PC-3 (cell line): ENCODE measurements around the gene SCN5A. TPM values are rescaled to one million over a fixed set of nuclear protein-coding genes. Genes with fewer than 3 reads are reported as not detected.

Experiments used
- ATAC-seq: fragments of 200-7000 bp; cut with Tn5 transposase; 2 replicates; pipeline ENCODE4 v1.9.1; 2020; ENCODE audit warnings: mild to moderate bottlenecking, moderate library complexity
- BruUV-seq: library from RNA; stranded (reverse); fragments of 400-500 nt; replicated peaks from 2 replicates; lab custom pipeline; 2021; lab: Mats Ljungman, UMichigan
- CTCF ChIA-PET: fragments of 300-600 bp; sonication (Branson Sonifier 250); formaldehyde crosslinking; loops from one replicate; lab custom pipeline; 2022; ENCODE audit warnings: antibody characterized with exemption; lab: Charles Lee
- POLR2A ChIA-PET: fragments of 300-600 bp; sonication (Branson Sonifier 250); formaldehyde crosslinking; loops from one replicate; lab custom pipeline; 2022; ENCODE audit warnings: antibody characterized with exemption; ENCODE audit not compliant: unreplicated experiment; lab: Charles Lee
- DNase-seq: peaks from one replicate; pipeline ENCODE4 v3.0.0-alpha.2; 2015
- H2AFZ ChIP-seq: fragments of 300-600 bp; sonication (generic); 2 replicates; pipeline ENCODE4 v1.6.0; 2016; ENCODE audit warnings: antibody characterized with exemption, low read length
- H3F3A ChIP-seq: fragments of 300-600 bp; sonication (generic); one replicate; pipeline ENCODE4 v1.6.0; 2017; ENCODE audit warnings: antibody characterized with exemption, low read length, control low read depth, mild to moderate bottlenecking; ENCODE audit not compliant: unreplicated experiment
- H3K27ac ChIP-seq: fragments of 300-600 bp; sonication (generic); 2 replicates; pipeline ENCODE4 v1.5.1; 2016; ENCODE audit warnings: mild to moderate bottlenecking, low read length
- H3K27me3 ChIP-seq: fragments of 300-600 bp; sonication (generic); 2 replicates; pipeline ENCODE4 v1.6.1; 2016; ENCODE audit warnings: low read length, mixed read lengths
- H3K36me3 ChIP-seq: fragments of 300-600 bp; sonication (generic); 2 replicates; pipeline ENCODE4 v1.6.1; 2016; ENCODE audit warnings: low read depth, mixed run types, low read length, mixed read lengths
- H3K4me1 ChIP-seq: fragments of 300-600 bp; sonication (generic); 2 replicates; pipeline ENCODE4 v1.5.1; 2016; ENCODE audit warnings: low read length; ENCODE audit not compliant: insufficient read depth
- H3K4me2 ChIP-seq: fragments of 300-600 bp; sonication (generic); 2 replicates; pipeline ENCODE4 v1.6.0; 2016; ENCODE audit warnings: low read length
- H3K4me3 ChIP-seq: fragments of 300-600 bp; sonication (generic); 2 replicates; pipeline ENCODE4 v1.5.1; 2016; ENCODE audit warnings: mild to moderate bottlenecking, low read length, mixed read lengths
- H3K79me2 ChIP-seq: fragments of 300-600 bp; sonication (generic); 2 replicates; pipeline ENCODE4 v1.6.1; 2017; ENCODE audit warnings: low read length, mixed read lengths
- H3K9ac ChIP-seq: fragments of 300-600 bp; sonication (generic); 2 replicates; pipeline ENCODE4 v1.6.0; 2016; ENCODE audit warnings: mild to moderate bottlenecking, low read length
- H3K9me2 ChIP-seq: fragments of 300-600 bp; sonication (generic); replicated peaks from 2 replicates; pipeline ENCODE4 v1.6.1; 2016; ENCODE audit warnings: mixed run types, low read length, mixed read lengths
- H3K9me3 ChIP-seq: fragments of 300-600 bp; sonication (generic); 2 replicates; pipeline ENCODE4 v1.6.1; 2016; ENCODE audit warnings: low read length, mixed read lengths
- H4K20me1 ChIP-seq: fragments of 300-600 bp; sonication (generic); 2 replicates; pipeline ENCODE4 v1.6.1; 2016; ENCODE audit warnings: low read length, mixed read lengths
- EZH2 ChIP-seq: fragments of 300-600 bp; sonication (generic); IDR thresholded peaks from one replicate; pipeline ENCODE4 v1.6.1; 2017; ENCODE audit warnings: antibody characterized with exemption, mild to moderate bottlenecking, low read length; ENCODE audit not compliant: unreplicated experiment
- EZH2phosphoT487 ChIP-seq: fragments of 300-600 bp; sonication (generic); IDR thresholded peaks from 2 replicates; pipeline ENCODE4 v1.6.1; 2018; ENCODE audit warnings: mild to moderate bottlenecking, antibody characterized with exemption, low read length, borderline replicate concordance
- intact Hi-C: fragments of 100-400 bp; cut with micrococcal nuclease; formaldehyde crosslinking; loops from 2 replicates; pipeline ENCODE4 v1.9.0; 2023
- total RNA-seq: library from RNA; depleted of rRNA; stranded (reverse); fragments of >200 nt; gene quantifications from 2 replicates; pipeline ENCODE4 v1.2.3, GENCODE V29; 2014
- TF ChIP-seq, protein P1 (sequence below): fragments of 300-600 bp; sonication (generic); conservative IDR thresholded peaks from 2 replicates; pipeline ENCODE4 v1.5.1; 2017; ENCODE audit warnings: antibody characterized with exemption, low read depth, mild to moderate bottlenecking, low read length

The SCN5A gene
- total RNA-seq, 1 experiment from 2014 or later, result not detected

DNA sequence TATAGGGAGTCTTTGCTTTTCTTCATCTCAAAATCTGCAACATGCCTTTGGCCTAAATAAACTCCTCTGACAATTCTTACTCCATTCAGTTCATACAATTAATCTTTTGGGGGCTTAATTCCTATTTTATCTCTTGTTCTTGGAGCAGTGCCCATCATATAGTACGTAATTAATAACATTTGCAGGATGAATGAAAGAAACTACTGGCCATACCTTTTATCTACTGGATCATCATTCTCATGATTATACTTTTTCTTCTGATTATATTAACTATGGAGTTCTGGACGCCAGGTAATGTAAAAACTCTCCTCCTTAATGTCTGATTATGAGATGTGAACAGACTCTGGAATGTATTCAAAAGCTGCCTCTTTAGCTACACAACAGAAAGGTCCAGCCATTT, 46.5 kb upstream of the SCN5A start:
- Histone ChIP-seq H3K4me2 (no peak overlapping the region), H3K9ac (no peak overlapping the region), H3F3A (no peaks in the 10 kb centered on the region), H4K20me1 (no peaks in the 10 kb centered on the region), H3K27ac (no peak overlapping the region), H3K79me2 (no peaks in the 10 kb centered on the region), H3K27me3 (peaks cover 72% of the 10 kb centered on the region), H3K4me3 (no peak overlapping the region), H2AFZ (no peak overlapping the region), H3K9me3 (no peaks in the 10 kb centered on the region), H3K36me3 (no peaks in the 10 kb centered on the region), H3K9me2 (no peaks in the 10 kb centered on the region), H3K4me1 (no peaks in the 10 kb centered on the region)
- intact Hi-C loops, result no loop called here
- no TSS peak for BruUV-seq
- no peak for DNase-seq
- TF ChIP-seq EZH2, result no peak
- TF ChIP-seq, protein P1, sequence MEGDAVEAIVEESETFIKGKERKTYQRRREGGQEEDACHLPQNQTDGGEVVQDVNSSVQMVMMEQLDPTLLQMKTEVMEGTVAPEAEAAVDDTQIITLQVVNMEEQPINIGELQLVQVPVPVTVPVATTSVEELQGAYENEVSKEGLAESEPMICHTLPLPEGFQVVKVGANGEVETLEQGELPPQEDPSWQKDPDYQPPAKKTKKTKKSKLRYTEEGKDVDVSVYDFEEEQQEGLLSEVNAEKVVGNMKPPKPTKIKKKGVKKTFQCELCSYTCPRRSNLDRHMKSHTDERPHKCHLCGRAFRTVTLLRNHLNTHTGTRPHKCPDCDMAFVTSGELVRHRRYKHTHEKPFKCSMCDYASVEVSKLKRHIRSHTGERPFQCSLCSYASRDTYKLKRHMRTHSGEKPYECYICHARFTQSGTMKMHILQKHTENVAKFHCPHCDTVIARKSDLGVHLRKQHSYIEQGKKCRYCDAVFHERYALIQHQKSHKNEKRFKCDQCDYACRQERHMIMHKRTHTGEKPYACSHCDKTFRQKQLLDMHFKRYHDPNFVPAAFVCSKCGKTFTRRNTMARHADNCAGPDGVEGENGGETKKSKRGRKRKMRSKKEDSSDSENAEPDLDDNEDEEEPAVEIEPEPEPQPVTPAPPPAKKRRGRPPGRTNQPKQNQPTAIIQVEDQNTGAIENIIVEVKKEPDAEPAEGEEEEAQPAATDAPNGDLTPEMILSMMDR, result no peak
- TF ChIP-seq EZH2phosphoT487, result no peak
- ChIA-PET CTCF (no interaction called here), POLR2A (no interaction called here)
- no peak for ATAC-seq

DNA sequence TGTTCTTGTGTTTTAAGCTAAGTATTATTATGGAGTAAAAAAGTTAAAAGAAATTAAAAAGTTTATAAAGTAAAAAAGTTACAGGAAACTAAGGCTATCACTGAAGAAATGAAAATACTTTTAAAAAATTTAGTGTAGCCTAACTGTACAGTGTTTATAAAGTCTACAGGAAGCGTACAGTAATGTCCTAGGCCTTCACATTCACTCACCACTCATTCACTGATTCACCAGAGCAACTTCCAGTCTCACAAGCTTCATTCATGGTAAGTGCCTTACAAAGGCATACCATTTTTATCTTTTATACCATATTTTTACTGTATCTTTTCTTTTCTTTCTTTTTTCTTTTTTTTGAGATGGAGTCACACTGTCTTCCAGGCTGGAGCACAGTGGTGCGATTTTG, 40.7 kb upstream of the SCN5A start:
- no peak for ATAC-seq

DNA sequence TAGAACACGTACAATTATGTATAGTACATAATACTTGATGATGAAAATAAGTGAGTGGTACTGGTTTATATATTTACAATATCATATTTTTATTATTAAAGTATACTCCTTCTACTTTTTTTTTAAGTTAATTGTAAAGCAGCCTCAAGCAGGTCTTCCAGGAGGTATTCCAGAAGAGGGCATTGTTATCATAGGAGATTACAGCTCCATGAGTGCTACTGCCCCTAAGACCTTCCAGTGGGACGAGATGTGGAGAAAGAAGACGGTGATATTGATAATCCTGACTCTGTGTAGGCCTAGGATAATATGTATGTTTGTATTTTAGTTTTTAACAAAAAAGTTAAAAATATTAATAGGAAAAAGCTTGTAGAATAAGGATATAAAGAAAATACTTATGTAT, 40.3 kb upstream of the SCN5A start:
- H3K9me3 ChIP-seq, result no peaks in the 10 kb centered on the region
- H2AFZ ChIP-seq, result no peak overlapping the region
- H3K4me2 ChIP-seq, result no peak overlapping the region
- H3K79me2 ChIP-seq, result no peaks in the 10 kb centered on the region
- peaks cover 52% of the 10 kb centered on the region for H3K27me3 ChIP-seq
- intact Hi-C loops, result no loop called here
- H3K27ac ChIP-seq, result no peak overlapping the region
- DNase-seq (no peak), ATAC-seq (no peak)
- H3K4me1 ChIP-seq, result no peaks in the 10 kb centered on the region
- no peaks in the 10 kb centered on the region for H3K9me2 ChIP-seq
- TF ChIP-seq, protein P1, result no peak
- TF ChIP-seq EZH2phosphoT487 (no peak), EZH2 (no peak)
- H4K20me1 ChIP-seq, result no peaks in the 10 kb centered on the region
- H3K36me3 ChIP-seq, result no peaks in the 10 kb centered on the region
- no peak overlapping the region for H3K9ac ChIP-seq
- H3F3A ChIP-seq, result no peaks in the 10 kb centered on the region
- H3K4me3 ChIP-seq, result no peak overlapping the region
- CTCF ChIA-PET, result no interaction called here
- BruUV-seq, result no TSS peak
- POLR2A ChIA-PET, result no interaction called here

More for the DNA sequence above, 40.7 kb upstream of the SCN5A start:
- no peak overlapping the region for H3K27ac ChIP-seq
- H3K9ac ChIP-seq, result no peak overlapping the region
- no peaks in the 10 kb centered on the region for H4K20me1 ChIP-seq
- H3K4me1 ChIP-seq, result no peaks in the 10 kb centered on the region
- ChIA-PET CTCF (no interaction called here), POLR2A (no interaction called here)
- H2AFZ ChIP-seq, result no peak overlapping the region
- no peak overlapping the region for H3K4me2 ChIP-seq
- DNase-seq, result no peak
- intact Hi-C loops, result no loop called here
- H3F3A ChIP-seq, result no peaks in the 10 kb centered on the region
- TF ChIP-seq EZH2, result no peak
- TF ChIP-seq, protein P1, result no peak
- no TSS peak for BruUV-seq
- no peaks in the 10 kb centered on the region for H3K9me2 ChIP-seq
- no peak overlapping the region for H3K4me3 ChIP-seq
- H3K36me3 ChIP-seq, result no peaks in the 10 kb centered on the region
- H3K79me2 ChIP-seq, result no peaks in the 10 kb centered on the region
- peaks cover 53% of the 10 kb centered on the region for H3K27me3 ChIP-seq
- H3K9me3 ChIP-seq, result no peaks in the 10 kb centered on the region
